ENCODE measurements around the gene USP24.

GRCh38 chr1:55059302-55060132 lies 155.6 kb downstream of the USP24 start:
- TF ChIP-seq POLR2A (IDR thresholded peaks at IDR 0.05; ENCODE audit: low read length) (no peak), GATA1 (IDR thresholded peaks at IDR 0.05; ENCODE audit: low read depth, low read length) (no peak)

All from erythroblast (primary cell).